HCT116 (cell line): ENCODE results near the gene FRRS1. TPM values are rescaled to one million over a fixed set of nuclear protein-coding genes. Genes with fewer than 3 reads are reported as not detected.

ENCODE experiments used
- ATAC-seq: fragments of 200-7000 bp; cut with Tn5 transposase; 2 replicates; pipeline ENCODE4 v1.9.1; 2020; ENCODE audit warnings: mild to moderate bottlenecking, moderate library complexity
- BruUV-seq: library from RNA; stranded (reverse); fragments of 400-500 nt; replicated peaks from 2 replicates; lab custom pipeline; 2021; lab: Mats Ljungman, UMichigan
- CTCF ChIA-PET: fragments of 300-600 bp; sonication (Branson Sonifier 250); formaldehyde crosslinking; loops from one replicate; lab custom pipeline; 2021; ENCODE audit warnings: antibody characterized with exemption; lab: Charles Lee
- POLR2A ChIA-PET: fragments of 300-600, 350-600 bp; sonication (Branson Sonifier 250); formaldehyde crosslinking; loops from one replicate; lab custom pipeline; 2021; ENCODE audit warnings: antibody characterized with exemption; lab: Charles Lee
- RAD21 ChIA-PET, 2 experiments: fragments of 300-600 bp; sonication (Branson Sonifier 250); formaldehyde crosslinking; loops; one replicate each; lab custom pipeline; 2023; ENCODE audit warnings: low total read pairs in 2 of 2; ENCODE audit not compliant: uncharacterized antibody in 2 of 2, unreplicated experiment in 2 of 2, low non-redundant PET in 1 of 2; lab: Charles Lee
- DNase-seq: peaks from one replicate; pipeline ENCODE4 v3.0.0-alpha.2; 2010; ENCODE audit warnings: low read depth, low spot score
- H2AFZ ChIP-seq: fragments of 200-600 bp; shearing (Covaris generic), sonication (generic); 2 replicates; pipeline ENCODE4 v1.6.1; 2017; ENCODE audit warnings: low read depth, mixed run types, mixed read lengths, antibody characterized with exemption, low read length; ENCODE audit not compliant: poor library complexity, severe bottlenecking
- H3K27ac ChIP-seq: 2 replicates; pipeline ENCODE4 v1.5.1; 2012; ENCODE audit warnings: low read depth, low read length
- H3K27me3 ChIP-seq: fragments of 200-600 bp; sonication (generic); 2 replicates; pipeline ENCODE4 v1.6.1; 2016; ENCODE audit warnings: mixed run types, low read length, mixed read lengths; ENCODE audit not compliant: insufficient read depth
- H3K36me3 ChIP-seq, 2 experiments: fragments of 200-500 bp in 1 of 2; fragments of 200-600 bp in 1 of 2; sonication (Bioruptor generic) in 1 of 2; sonication (generic) in 1 of 2; 2 replicates each; pipeline versions ENCODE4 v1.5.1 to v1.6.1; 2014 to 2016; ENCODE audit warnings: low read length in 2 of 2, inconsistent platforms in 1 of 2, mixed read lengths in 1 of 2, mixed run types in 1 of 2; ENCODE audit not compliant: insufficient read depth in 2 of 2, control insufficient read depth in 1 of 2
- H3K4me1 ChIP-seq, 2 experiments: fragments of 200-600 bp in 1 of 2; sonication (generic) in 1 of 2; 2 replicates each; pipeline versions ENCODE4 v1.5.1 to v1.6.1; 2012 to 2017; ENCODE audit warnings: low read length in 2 of 2, inconsistent platforms in 1 of 2, mild to moderate bottlenecking in 1 of 2, mixed read lengths in 1 of 2, mixed run types in 1 of 2, moderate library complexity in 1 of 2; ENCODE audit not compliant: insufficient read depth in 2 of 2, control insufficient read depth in 1 of 2
- H3K4me2 ChIP-seq: fragments of 200-600 bp; sonication (generic); 2 replicates; pipeline ENCODE4 v1.6.1; 2017; ENCODE audit warnings: mixed run types, low read length, mixed read lengths
- H3K4me3 ChIP-seq, 2 experiments: fragments of 200-600 bp in 1 of 2; sonication (generic) in 1 of 2; replicated peaks in 1 of 2; 2 replicates each; pipeline ENCODE4 v1.5.1; 2011 to 2016; ENCODE audit warnings: low read length in 2 of 2, control low read depth in 1 of 2, low read depth in 1 of 2, mild to moderate bottlenecking in 1 of 2, mixed read lengths in 1 of 2, mixed run types in 1 of 2
- H3K79me2 ChIP-seq: fragments of 200-600 bp; sonication (generic); 2 replicates; pipeline ENCODE4 v1.6.1; 2017; ENCODE audit warnings: mild to moderate bottlenecking, mixed run types, low read length, moderate library complexity, mixed read lengths; ENCODE audit not compliant: insufficient read depth
- H3K9ac ChIP-seq: fragments of 200-600 bp; sonication (generic); 2 replicates; pipeline ENCODE4 v1.6.1; 2016; ENCODE audit warnings: low read length, mixed read lengths
- H3K9me2 ChIP-seq: fragments of 200-600 bp; sonication (generic), shearing (Covaris generic); 2 replicates; pipeline ENCODE4 v1.6.1; 2017; ENCODE audit warnings: mixed run types, mild to moderate bottlenecking, moderate library complexity; ENCODE audit not compliant: insufficient read depth
- H3K9me3 ChIP-seq, 2 experiments: fragments of 200-500 bp in 1 of 2; fragments of 200-600 bp in 1 of 2; sonication (Bioruptor generic) in 1 of 2; sonication (generic) in 1 of 2; 2 replicates each; pipeline ENCODE4 v1.6.1; 2014 to 2017; ENCODE audit warnings: low read length in 2 of 2, mixed read lengths in 2 of 2, inconsistent platforms in 1 of 2, low read depth in 1 of 2, mild to moderate bottlenecking in 1 of 2, mixed run types in 1 of 2, moderate library complexity in 1 of 2; ENCODE audit not compliant: control insufficient read depth in 1 of 2, insufficient read depth in 1 of 2
- H4K20me1 ChIP-seq: fragments of 200-600 bp; sonication (generic), shearing (Covaris generic); 2 replicates; pipeline ENCODE4 v1.6.1; 2017; ENCODE audit warnings: mixed run types, mild to moderate bottlenecking, moderate library complexity; ENCODE audit not compliant: insufficient read depth
- CBX3 ChIP-seq: IDR thresholded peaks from 2 replicates; pipeline ENCODE4 v1.6.1; 2012; ENCODE audit warnings: low read depth
- EGR1 ChIP-seq: IDR thresholded peaks from 2 replicates; pipeline ENCODE4 v1.6.1; 2012; ENCODE audit warnings: low read depth
- ELF1 ChIP-seq: IDR thresholded peaks from 2 replicates; pipeline ENCODE4 v1.6.1; 2012; ENCODE audit warnings: low read depth, borderline replicate concordance
- EZH2 ChIP-seq: fragments of 200-600 bp; sonication (generic); IDR thresholded peaks from 2 replicates; pipeline ENCODE4 v1.6.1; 2017; ENCODE audit warnings: antibody characterized with exemption, mixed run types
- EZH2phosphoT487 ChIP-seq: fragments of 200-600 bp; IDR thresholded peaks from 2 replicates; pipeline ENCODE4 v1.6.1; 2018; ENCODE audit warnings: antibody characterized with exemption, borderline replicate concordance
- POLR2A ChIP-seq: IDR thresholded peaks from 2 replicates; pipeline ENCODE4 v1.7.0; 2011; ENCODE audit warnings: borderline replicate concordance; ENCODE audit not compliant: insufficient read depth, insufficient read length; ENCODE audit errors: extremely low read depth
- POLR2AphosphoS5 ChIP-seq: IDR thresholded peaks from 2 replicates; pipeline ENCODE4 v1.6.1; 2011; ENCODE audit warnings: mild to moderate bottlenecking, low read depth, low read length, moderate library complexity
- SP1 ChIP-seq: IDR thresholded peaks from 2 replicates; pipeline ENCODE4 v1.6.1; 2012; ENCODE audit warnings: low read depth
- intact Hi-C: fragments of 100-400 bp; cut with micrococcal nuclease; formaldehyde crosslinking; loops from 2 replicates; pipeline ENCODE4 v1.10.0; 2022
- total RNA-seq: library from RNA; stranded (reverse); gene quantifications from one replicate; pipeline ENCODE4 v1.2.1, GENCODE V29; 2021; ENCODE audit not compliant: unreplicated experiment
- TF ChIP-seq, protein P1 (sequence below): IDR thresholded peaks from 2 replicates; pipeline ENCODE4 v1.6.1; 2012
- TF ChIP-seq, protein P2 (sequence below), 3 experiments: fragments of 200-600 bp in 1 of 3; sonication (generic) in 1 of 3; IDR thresholded peaks in 2 of 3; conservative IDR thresholded peaks in 1 of 3; 2 replicates each; pipeline ENCODE4 v1.5.1; 2012 to 2017; ENCODE audit warnings: low read depth in 2 of 3, low read length in 2 of 3, antibody characterized with exemption in 1 of 3, borderline replicate concordance in 1 of 3, control low read depth in 1 of 3, mild to moderate bottlenecking in 1 of 3, mixed read lengths in 1 of 3, mixed run types in 1 of 3, moderate library complexity in 1 of 3; ENCODE audit not compliant: insufficient read depth in 1 of 3
- TF ChIP-seq, protein P3 (sequence below): IDR thresholded peaks from 2 replicates; pipeline ENCODE4 v1.6.1; 2012

The FRRS1 gene
- total RNA-seq, 1 experiment from 2014 or later = 19.8 TPM

DNA sequence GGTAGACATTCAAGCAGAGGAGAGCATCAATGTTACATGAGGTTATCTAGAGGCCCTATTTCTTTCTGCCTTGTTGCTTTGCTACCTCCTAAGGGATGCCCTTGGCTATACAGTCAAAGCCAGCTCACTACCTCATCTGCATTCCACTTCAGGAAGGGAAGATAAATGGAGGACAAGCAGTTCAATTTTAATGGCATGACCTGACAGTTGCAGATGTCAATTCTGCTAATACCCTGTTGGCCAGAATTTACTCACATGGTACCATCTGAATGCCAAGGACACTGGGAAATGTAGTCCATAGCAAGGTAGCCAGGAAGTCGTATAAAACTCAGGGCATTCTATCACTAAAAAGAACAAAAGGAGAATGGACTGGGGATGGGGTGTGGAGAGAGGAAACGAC is 89.0 kb downstream of the FRRS1 start:
- H3K9me2 ChIP-seq = no peaks in the 10 kb centered on the region
- intact Hi-C loops = no loop called here

DNA sequence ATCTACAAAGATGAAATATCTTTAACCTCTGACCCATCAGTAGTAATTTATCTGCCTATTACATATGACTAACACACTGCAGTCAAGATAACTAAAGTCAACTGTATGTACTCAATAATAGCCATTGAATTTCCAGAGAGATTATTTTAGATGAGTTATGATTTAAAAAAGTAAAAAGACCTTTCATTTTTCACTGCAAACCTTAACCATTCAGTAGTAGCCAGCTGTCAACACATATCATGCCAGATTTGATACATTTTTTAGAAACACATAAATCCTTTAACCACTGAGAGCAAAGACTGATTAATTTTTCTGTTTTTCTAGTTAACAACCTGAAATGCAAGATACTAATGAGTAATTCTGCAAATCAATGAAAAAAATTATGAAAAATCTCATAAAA is 89.6 kb downstream of the FRRS1 start:
- ATAC-seq (no peak), DNase-seq (no peak)
- no peak overlapping the region for H3K27ac ChIP-seq
- no peaks in the 10 kb centered on the region for H3K9me3 ChIP-seq
- TF ChIP-seq, protein P1, sequence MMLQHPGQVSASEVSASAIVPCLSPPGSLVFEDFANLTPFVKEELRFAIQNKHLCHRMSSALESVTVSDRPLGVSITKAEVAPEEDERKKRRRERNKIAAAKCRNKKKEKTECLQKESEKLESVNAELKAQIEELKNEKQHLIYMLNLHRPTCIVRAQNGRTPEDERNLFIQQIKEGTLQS = no peak
- TF ChIP-seq, protein P2, sequence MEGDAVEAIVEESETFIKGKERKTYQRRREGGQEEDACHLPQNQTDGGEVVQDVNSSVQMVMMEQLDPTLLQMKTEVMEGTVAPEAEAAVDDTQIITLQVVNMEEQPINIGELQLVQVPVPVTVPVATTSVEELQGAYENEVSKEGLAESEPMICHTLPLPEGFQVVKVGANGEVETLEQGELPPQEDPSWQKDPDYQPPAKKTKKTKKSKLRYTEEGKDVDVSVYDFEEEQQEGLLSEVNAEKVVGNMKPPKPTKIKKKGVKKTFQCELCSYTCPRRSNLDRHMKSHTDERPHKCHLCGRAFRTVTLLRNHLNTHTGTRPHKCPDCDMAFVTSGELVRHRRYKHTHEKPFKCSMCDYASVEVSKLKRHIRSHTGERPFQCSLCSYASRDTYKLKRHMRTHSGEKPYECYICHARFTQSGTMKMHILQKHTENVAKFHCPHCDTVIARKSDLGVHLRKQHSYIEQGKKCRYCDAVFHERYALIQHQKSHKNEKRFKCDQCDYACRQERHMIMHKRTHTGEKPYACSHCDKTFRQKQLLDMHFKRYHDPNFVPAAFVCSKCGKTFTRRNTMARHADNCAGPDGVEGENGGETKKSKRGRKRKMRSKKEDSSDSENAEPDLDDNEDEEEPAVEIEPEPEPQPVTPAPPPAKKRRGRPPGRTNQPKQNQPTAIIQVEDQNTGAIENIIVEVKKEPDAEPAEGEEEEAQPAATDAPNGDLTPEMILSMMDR (IDR thresholded peaks at IDR 0.05 in 2 of 3, conservative IDR thresholded peaks at IDR 0.05 in 1 of 3; ENCODE audit: borderline replicate concordance in 1 of 3, insufficient read depth in 1 of 3, low read depth in 2 of 3, low read length in 2 of 3) = no peak
- no peak for TF ChIP-seq SP1
- TF ChIP-seq EZH2phosphoT487 = no peak
- no peak for TF ChIP-seq EGR1
- TF ChIP-seq CBX3 = no peak
- no peak for TF ChIP-seq POLR2AphosphoS5
- TF ChIP-seq ELF1 = no peak
- TF ChIP-seq EZH2 = no peak
- TF ChIP-seq, protein P3, sequence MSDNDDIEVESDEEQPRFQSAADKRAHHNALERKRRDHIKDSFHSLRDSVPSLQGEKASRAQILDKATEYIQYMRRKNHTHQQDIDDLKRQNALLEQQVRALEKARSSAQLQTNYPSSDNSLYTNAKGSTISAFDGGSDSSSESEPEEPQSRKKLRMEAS = no peak
- H3K4me1 ChIP-seq = no peaks in the 10 kb centered on the region
- ChIA-PET POLR2A (no interaction called here), RAD21 (no interaction called here), CTCF (no interaction called here)
- H2AFZ ChIP-seq = no peak overlapping the region
- no peaks in the 10 kb centered on the region for H3K27me3 ChIP-seq
- no TSS peak for BruUV-seq
- no peak overlapping the region for H3K9ac ChIP-seq
- intact Hi-C loops = no loop called here
- H4K20me1 ChIP-seq = no peaks in the 10 kb centered on the region
- no peak overlapping the region for H3K4me2 ChIP-seq
- no peaks in the 10 kb centered on the region for H3K36me3 ChIP-seq
- H3K79me2 ChIP-seq = no peaks in the 10 kb centered on the region
- no peaks in the 10 kb centered on the region for H3K9me2 ChIP-seq
- no peak overlapping the region for H3K4me3 ChIP-seq

More for the DNA sequence above, 89.0 kb downstream of the FRRS1 start:
- no TSS peak for BruUV-seq
- no peak overlapping the region for H3K4me2 ChIP-seq
- no peaks in the 10 kb centered on the region for H3K9me3 ChIP-seq
- H3K27me3 ChIP-seq = no peaks in the 10 kb centered on the region
- 0 out of 2 replicates have a peak, but pooled peaks have one; percentile 40 for ATAC-seq
- no peak overlapping the region for H3K9ac ChIP-seq
- peaks cover 0 to 4% of the 10 kb centered on the region in 2 experiments; a peak in 1 of 4 replicates for H3K4me1 ChIP-seq
- DNase-seq = no peak
- no peak overlapping the region for H2AFZ ChIP-seq
- H4K20me1 ChIP-seq = no peaks in the 10 kb centered on the region
- H3K36me3 ChIP-seq = no peaks in the 10 kb centered on the region
- no peaks in the 10 kb centered on the region for H3K79me2 ChIP-seq
- CTCF ChIA-PET = no interaction called here
- no peak overlapping the region for H3K4me3 ChIP-seq
- POLR2A ChIA-PET = no interaction called here
- no peak overlapping the region for H3K27ac ChIP-seq
- 0 out of 2 replicates have a peak, but pooled peaks have one; percentile 16 for TF ChIP-seq ELF1
- no peak for TF ChIP-seq POLR2A
- RAD21 ChIA-PET = no interaction called here
